IMR-90 (cell line): ENCODE data around the gene CFAP299. TPM values are rescaled to one million over a fixed set of nuclear protein-coding genes. Genes with fewer than 3 reads are reported as not detected.

ENCODE experiments used
- ATAC-seq: fragments of 200-7000 bp; cut with Tn5 transposase; 2 replicates; pipeline ENCODE4 v1.9.1; 2020; ENCODE audit warnings: low read depth, mild to moderate bottlenecking, moderate library complexity
- BruUV-seq: library from RNA; stranded (reverse); fragments of 400-500 nt; replicated peaks from 2 replicates; lab custom pipeline; 2021; lab: Mats Ljungman, UMichigan
- CTCF ChIA-PET: fragments of 300-600 bp; formaldehyde crosslinking; extraction: SDS; loops from one replicate; lab custom pipeline; 2021; ENCODE audit warnings: antibody characterized with exemption; lab: Yijun Ruan, JAX
- POLR2A ChIA-PET: fragments of 300-600 bp; sonication (Branson Sonifier 250); formaldehyde crosslinking; loops from one replicate; lab custom pipeline; 2022; ENCODE audit warnings: antibody characterized with exemption; ENCODE audit not compliant: unreplicated experiment; lab: Charles Lee
- DNase-seq: peaks from one replicate; pipeline ENCODE4 v3.0.0; 2013
- H2AFZ ChIP-seq: replicated peaks from 2 replicates; pipeline ENCODE3; 2013; ENCODE audit warnings: low read length, mild to moderate bottlenecking; ENCODE audit not compliant: poor library complexity
- H2AK5ac ChIP-seq: 2 replicates; pipeline ENCODE4 v1.6.1; 2013; ENCODE audit warnings: low read depth, low read length, inconsistent platforms
- H2AK9ac ChIP-seq: replicated peaks from 2 replicates; pipeline ENCODE3; 2013; ENCODE audit warnings: mild to moderate bottlenecking, low read depth, low read length, moderate library complexity; ENCODE audit not compliant: poor library complexity
- H2BK120ac ChIP-seq: 2 replicates; pipeline ENCODE4 v1.6.1; 2013; ENCODE audit warnings: low read depth, low read length, inconsistent platforms
- H2BK15ac ChIP-seq: 3 replicates; pipeline ENCODE4 v1.6.1; 2013; ENCODE audit warnings: low read depth, low read length, inconsistent platforms
- H2BK20ac ChIP-seq: 2 replicates; pipeline ENCODE4 v1.6.1; 2013; ENCODE audit warnings: low read depth, mild to moderate bottlenecking, inconsistent platforms, low read length, moderate library complexity
- H2BK5ac ChIP-seq: 2 replicates; pipeline ENCODE4 v1.6.1; 2013; ENCODE audit warnings: mild to moderate bottlenecking, low read depth, low read length, inconsistent platforms; ENCODE audit not compliant: poor library complexity, severe bottlenecking
- H3K14ac ChIP-seq: replicated peaks from 2 replicates; pipeline ENCODE4 v1.6.1; 2013; ENCODE audit warnings: low read depth, low read length, inconsistent platforms
- H3K18ac ChIP-seq: 2 replicates; pipeline ENCODE4 v1.6.1; 2013; ENCODE audit warnings: low read depth, low read length, control low read depth
- H3K23ac ChIP-seq: 2 replicates; pipeline ENCODE4 v1.6.1; 2013; ENCODE audit warnings: low read depth, low read length, inconsistent platforms
- H3K27ac ChIP-seq: 2 replicates; pipeline ENCODE4 v1.5.1; 2013; ENCODE audit warnings: mild to moderate bottlenecking, control low read depth, low read length; ENCODE audit not compliant: insufficient read depth
- H3K27me3 ChIP-seq: 2 replicates; pipeline ENCODE4 v1.6.1; 2013; ENCODE audit warnings: low read length; ENCODE audit not compliant: control insufficient read depth, insufficient read depth
- H3K36me3 ChIP-seq: 2 replicates; pipeline ENCODE4 v1.6.1; 2013; ENCODE audit warnings: low read length, mixed read lengths; ENCODE audit not compliant: control insufficient read depth, insufficient read depth
- H3K4ac ChIP-seq: 2 replicates; pipeline ENCODE4 v1.6.1; 2013; ENCODE audit warnings: low read depth, low read length, inconsistent platforms
- H3K4me1 ChIP-seq: 2 replicates; pipeline ENCODE4 v1.6.1; 2013; ENCODE audit warnings: low read length, mixed read lengths; ENCODE audit not compliant: control insufficient read depth, insufficient read depth
- H3K4me2 ChIP-seq: 2 replicates; pipeline ENCODE4 v1.6.1; 2013; ENCODE audit warnings: low read depth, mild to moderate bottlenecking, control low read depth, low read length, moderate library complexity
- H3K4me3 ChIP-seq: 2 replicates; pipeline ENCODE4 v1.5.1; 2013; ENCODE audit warnings: low read depth, mild to moderate bottlenecking, control low read depth, low read length, moderate library complexity; ENCODE audit not compliant: insufficient read depth
- H3K56ac ChIP-seq: 2 replicates; pipeline ENCODE4 v1.6.1; 2013; ENCODE audit warnings: low read length, inconsistent platforms; ENCODE audit not compliant: insufficient read depth; ENCODE audit errors: extremely low read depth
- H3K79me1 ChIP-seq, 2 experiments: 2 replicates each; pipeline ENCODE4 v1.6.1; 2013; ENCODE audit warnings: low read length in 2 of 2, inconsistent platforms in 1 of 2, low read depth in 1 of 2
- H3K9ac ChIP-seq: 2 replicates; pipeline ENCODE4 v1.6.1; 2013; ENCODE audit warnings: low read depth, low read length, control low read depth
- H3K9me1 ChIP-seq: 2 replicates; pipeline ENCODE4 v1.6.1; 2013; ENCODE audit warnings: low read length, inconsistent platforms; ENCODE audit not compliant: insufficient read depth
- H3K9me3 ChIP-seq: 2 replicates; pipeline ENCODE4 v1.6.1; 2013; ENCODE audit warnings: low read length; ENCODE audit not compliant: control insufficient read depth, insufficient read depth
- H4K20me1 ChIP-seq: 2 replicates; pipeline ENCODE4 v1.6.1; 2013; ENCODE audit warnings: low read length, inconsistent platforms; ENCODE audit not compliant: insufficient read depth
- H4K5ac ChIP-seq: 2 replicates; pipeline ENCODE4 v1.6.1; 2013; ENCODE audit warnings: mild to moderate bottlenecking, low read depth, low read length, control low read depth
- H4K8ac ChIP-seq, 2 experiments: 2 replicates each; pipeline ENCODE4 v1.6.1; 2013; ENCODE audit warnings: low read depth in 2 of 2, low read length in 2 of 2, control low read depth in 1 of 2, inconsistent platforms in 1 of 2
- H4K91ac ChIP-seq: 2 replicates; pipeline ENCODE4 v1.6.1; 2013; ENCODE audit warnings: low read depth, low read length, inconsistent platforms; ENCODE audit not compliant: insufficient read depth
- BHLHE40 ChIP-seq: fragments of 150-350 bp; IDR thresholded peaks from 2 replicates; pipeline ENCODE4 v1.6.1; 2016; ENCODE audit warnings: mild to moderate bottlenecking, low read depth, low read length
- CEBPB ChIP-seq: IDR thresholded peaks from 2 replicates; pipeline ENCODE4 v1.6.1; 2012; ENCODE audit warnings: low read depth, low read length, improper control_type of control experiment
- ELK1 ChIP-seq: fragments of 150-350 bp; IDR thresholded peaks from 2 replicates; pipeline ENCODE4 v1.6.1; 2016; ENCODE audit warnings: low read depth, mild to moderate bottlenecking, low read length, moderate library complexity, borderline replicate concordance
- FOS ChIP-seq: fragments of 150-350 bp; IDR thresholded peaks from 2 replicates; pipeline ENCODE4 v1.6.1; 2016; ENCODE audit warnings: low read depth, low read length
- MXI1 ChIP-seq: IDR thresholded peaks from 2 replicates; pipeline ENCODE4 v1.6.1; 2012; ENCODE audit warnings: low read depth, mild to moderate bottlenecking, low read length, moderate library complexity, borderline replicate concordance
- POLR2A ChIP-seq: IDR thresholded peaks from 2 replicates; pipeline ENCODE4 v1.6.1; 2012; ENCODE audit warnings: mild to moderate bottlenecking, low read depth, low read length
- RAD21 ChIP-seq: IDR thresholded peaks from 2 replicates; pipeline ENCODE4 v1.6.1; 2012; ENCODE audit warnings: low read length, improper control_type of control experiment
- RCOR1 ChIP-seq: IDR thresholded peaks from 2 replicates; pipeline ENCODE4 v1.6.1; 2012; ENCODE audit warnings: mild to moderate bottlenecking, low read length, improper control_type of control experiment; ENCODE audit not compliant: insufficient replicate concordance
- SMC3 ChIP-seq: fragments of 150-350 bp; IDR thresholded peaks from 2 replicates; pipeline ENCODE4 v1.6.1; 2016; ENCODE audit warnings: low read depth, mild to moderate bottlenecking, antibody characterized with exemption, low read length, moderate library complexity
- WGBS, 2 experiments: methylation state at CpG; one replicate each; pipeline versions ENCODE4 v1.1.5 to v1.1.7; 2013; ENCODE audit warnings: missing lambda C conversion rate in 2 of 2; ENCODE audit not compliant: insufficient read length in 1 of 2; ENCODE audit errors: extremely low coverage in 2 of 2; 5-methylcytosine and 5-hydroxymethylcytosine counted together
- dilution Hi-C: fragments of 300-500 bp; cut with HindIII; formaldehyde crosslinking; loops from one replicate; pipeline ENCODE4 v1.14.3; 2018; ENCODE audit warnings: low sequenced_read_pairs; ENCODE audit not compliant: unreplicated experiment
- in situ Hi-C: fragments of 300-500 bp; cut with MboI; formaldehyde crosslinking; loops from 3 replicates; pipeline ENCODE4 v1.14.3; 2019; ENCODE audit warnings: low sequenced_read_pairs, inconsistent platforms, mixed read lengths
- intact Hi-C: fragments of 100-400 bp; cut with micrococcal nuclease; formaldehyde crosslinking; loops from 2 replicates; pipeline ENCODE4 v1.10.0; 2022
- polyA plus RNA-seq, 3 experiments: library from polyadenylated mRNA; depleted of rRNA; stranded (reverse); fragments of >200 nt; gene quantifications; 2 replicates each; pipeline ENCODE4 v1.2.3, GENCODE V29; 2012; ENCODE audit warnings: low replicate concordance in 1 of 3
- total RNA-seq: library from RNA; depleted of rRNA; stranded (reverse); fragments of >200 nt; gene quantifications from 2 replicates; pipeline ENCODE4 v1.2.3, GENCODE V29; 2012
- TF ChIP-seq, protein P1 (sequence below): fragments of 150-350 bp; IDR thresholded peaks from 2 replicates; pipeline ENCODE4 v1.6.1; 2017; ENCODE audit warnings: mild to moderate bottlenecking, antibody characterized with exemption, low read length, low read depth

Gene CFAP299
- total and polyA plus RNA-seq, 2 of the 4 experiments (the other 2 are of a cell fraction): 1.0 to 1.1 TPM

- no peaks in the 10 kb centered on the region for H3K9me3 ChIP-seq
- DNase-seq (no peak), ATAC-seq (no peak)
- H2BK20ac ChIP-seq: no peak overlapping the region
- intact Hi-C loops (no loop called here), in situ Hi-C loops (no loop called here), dilution Hi-C loops (no loop called here)
- no peak overlapping the region for H3K4ac ChIP-seq
- no peaks in the 10 kb centered on the region for H3K27me3 ChIP-seq
- no TSS peak for BruUV-seq
- no peak overlapping the region for H2AK5ac ChIP-seq
- no peak overlapping the region for H4K91ac ChIP-seq
- TF ChIP-seq, protein P1, sequence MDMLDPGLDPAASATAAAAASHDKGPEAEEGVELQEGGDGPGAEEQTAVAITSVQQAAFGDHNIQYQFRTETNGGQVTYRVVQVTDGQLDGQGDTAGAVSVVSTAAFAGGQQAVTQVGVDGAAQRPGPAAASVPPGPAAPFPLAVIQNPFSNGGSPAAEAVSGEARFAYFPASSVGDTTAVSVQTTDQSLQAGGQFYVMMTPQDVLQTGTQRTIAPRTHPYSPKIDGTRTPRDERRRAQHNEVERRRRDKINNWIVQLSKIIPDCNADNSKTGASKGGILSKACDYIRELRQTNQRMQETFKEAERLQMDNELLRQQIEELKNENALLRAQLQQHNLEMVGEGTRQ: no peak
- TF ChIP-seq POLR2A (no peak), RCOR1 (no peak), BHLHE40 (no peak), FOS (no peak), RAD21 (no peak), CEBPB (no peak), MXI1 (no peak), ELK1 (no peak), SMC3 (no peak)
- no peak overlapping the region for H4K8ac ChIP-seq
- no peaks in the 10 kb centered on the region for H3K4me1 ChIP-seq
- H3K23ac ChIP-seq: no peak overlapping the region
- ChIA-PET CTCF (interaction anchor here (0.7 to 1.4 kb wide), 2 partner anchors 9 to 380 kb away, joined by 3 to 4 read pairs; no protein-coding TSS in a partner anchor), POLR2A (no interaction called here)
- no peak overlapping the region for H2AK9ac ChIP-seq
- no peak overlapping the region for H2AFZ ChIP-seq
- no peak overlapping the region for H2BK5ac ChIP-seq
- no peak overlapping the region for H3K9ac ChIP-seq
- H4K20me1 ChIP-seq: no peaks in the 10 kb centered on the region
- no peak overlapping the region for H3K18ac ChIP-seq
- H2BK15ac ChIP-seq: no peak overlapping the region
- H3K79me1 ChIP-seq: no peaks in the 10 kb centered on the region
- H3K9me1 ChIP-seq: no peaks in the 10 kb centered on the region
- WGBS, 2 experiments: no CpG with 5 or more reads among the region's 1 CpG
- H3K4me3 ChIP-seq: no peak overlapping the region
- no peak overlapping the region for H3K27ac ChIP-seq
- no peak overlapping the region for H2BK120ac ChIP-seq
- H3K4me2 ChIP-seq: no peak overlapping the region
- no peak overlapping the region for H3K56ac ChIP-seq
- no peak overlapping the region for H3K14ac ChIP-seq
- no peak overlapping the region for H4K5ac ChIP-seq
- H3K36me3 ChIP-seq: no peaks in the 10 kb centered on the region
These were observed 451.8 kb downstream of the CFAP299 start for GRCh38 chr4:80787306-80787705.
